Measurements from ENCODE around the gene IL4I1.

Gene IL4I1

DNA sequence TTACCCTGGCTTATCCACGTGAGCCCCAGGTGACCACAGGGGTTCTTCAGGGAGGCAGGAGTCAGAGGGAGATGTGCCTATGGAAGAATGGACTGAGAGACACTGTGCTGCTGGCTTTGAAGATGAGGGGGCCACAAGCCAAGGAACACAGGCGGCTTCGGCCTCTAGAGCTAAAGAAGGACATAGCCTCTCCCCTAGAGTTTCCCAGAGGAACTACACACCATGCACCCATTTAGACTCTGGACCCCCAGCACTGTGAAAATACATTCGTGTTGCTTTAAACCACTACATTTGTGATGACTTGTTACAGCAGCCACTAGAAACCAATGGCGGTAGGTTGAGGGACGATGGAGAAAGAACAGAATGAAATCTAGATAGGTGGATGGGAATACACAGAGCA is 18.6 kb upstream of the IL4I1 start:
- peaks cover 99% of the 10 kb centered on the region for H3K36me3 Mint-ChIP-seq
- peaks cover 66% of the 10 kb centered on the region for H3K4me1 Mint-ChIP-seq
- peak overlapping the region; percentile 81 for H3K27ac Mint-ChIP-seq
- ATAC-seq, result no peak
- no peak overlapping the region for H3K4me3 Mint-ChIP-seq
- DNase-seq (ENCODE audit: low spot score in 2 of 2), result no peak
- no peaks in the 10 kb centered on the region for H3K9me3 Mint-ChIP-seq

DNA sequence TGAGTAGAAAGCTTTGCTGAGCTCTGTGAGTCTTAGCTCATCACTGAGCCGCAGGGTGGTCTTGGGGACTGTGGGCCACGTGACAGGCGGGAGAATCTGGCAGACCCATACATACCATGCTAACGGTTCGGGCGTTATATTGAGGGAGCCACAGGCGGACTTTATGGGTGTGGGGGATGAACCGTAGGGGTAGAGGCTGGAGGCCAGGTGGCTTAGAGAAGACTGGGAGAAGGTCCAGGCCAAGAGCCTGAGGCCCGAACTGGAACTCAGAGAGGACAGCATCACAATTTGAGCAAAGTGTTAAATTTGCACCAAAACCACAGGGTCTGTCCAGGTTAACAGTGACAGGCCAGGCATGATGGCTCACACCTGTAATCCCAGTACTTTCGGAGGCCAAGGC is 17.0 kb upstream of the IL4I1 start:
- H3K9me3 Mint-ChIP-seq, result no peaks in the 10 kb centered on the region
- H3K36me3 Mint-ChIP-seq, result peaks cover 99% of the 10 kb centered on the region
- DNase-seq (ENCODE audit: low spot score in 2 of 2), result no peak
- H3K4me1 Mint-ChIP-seq, result peaks cover 65% of the 10 kb centered on the region
- ATAC-seq, result no peak
- peak overlapping the region; percentile 65 for H3K4me3 Mint-ChIP-seq
- H3K27ac Mint-ChIP-seq, result peak overlapping the region; percentile 88

DNA sequence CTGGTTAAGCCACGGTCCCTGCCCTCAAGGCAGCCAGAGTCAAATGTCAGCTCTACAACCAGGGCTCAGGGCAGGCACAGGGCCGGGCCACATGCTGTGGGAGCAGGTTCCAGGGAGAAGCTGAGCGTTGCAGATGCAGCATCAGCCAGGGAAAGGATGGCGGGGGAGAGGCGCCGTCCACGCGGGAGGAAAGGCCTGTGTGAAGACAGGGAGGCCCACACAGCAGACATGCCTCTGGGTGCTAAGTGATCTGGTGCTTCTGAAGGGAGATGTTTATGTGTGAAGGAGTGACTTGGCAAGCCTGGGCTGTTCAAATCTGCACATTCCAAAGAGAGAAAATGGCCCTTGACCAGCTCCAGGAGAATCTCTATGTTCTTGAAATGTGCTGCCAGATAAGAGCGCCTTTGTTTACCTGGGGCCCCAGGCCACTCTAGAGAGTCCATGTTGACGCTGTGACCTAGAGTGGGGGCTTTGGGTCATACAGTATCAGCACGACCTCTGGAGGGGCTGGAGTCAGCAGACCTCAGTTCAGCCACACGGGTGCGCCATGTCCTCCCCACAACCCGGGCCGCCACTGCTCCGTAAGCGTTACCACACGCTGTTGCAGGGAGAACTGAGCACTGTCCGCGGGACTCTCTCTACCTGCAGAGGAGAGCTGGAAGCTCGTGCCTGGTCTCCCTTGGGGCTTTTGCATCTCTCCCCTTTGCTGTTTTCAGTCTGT is 16.4 kb upstream of the IL4I1 start:
- H3K4me3 Mint-ChIP-seq, result peak overlapping the region; percentile 65
- ATAC-seq, result no peak
- H3K4me1 Mint-ChIP-seq, result peaks cover 71% of the 10 kb centered on the region
- H3K36me3 Mint-ChIP-seq, result peaks cover 99% of the 10 kb centered on the region
- no peaks in the 10 kb centered on the region for H3K9me3 Mint-ChIP-seq
- peak overlapping the region; percentile 88 for H3K27ac Mint-ChIP-seq
- DNase-seq (ENCODE audit: low spot score in 2 of 2), result no peak

DNA sequence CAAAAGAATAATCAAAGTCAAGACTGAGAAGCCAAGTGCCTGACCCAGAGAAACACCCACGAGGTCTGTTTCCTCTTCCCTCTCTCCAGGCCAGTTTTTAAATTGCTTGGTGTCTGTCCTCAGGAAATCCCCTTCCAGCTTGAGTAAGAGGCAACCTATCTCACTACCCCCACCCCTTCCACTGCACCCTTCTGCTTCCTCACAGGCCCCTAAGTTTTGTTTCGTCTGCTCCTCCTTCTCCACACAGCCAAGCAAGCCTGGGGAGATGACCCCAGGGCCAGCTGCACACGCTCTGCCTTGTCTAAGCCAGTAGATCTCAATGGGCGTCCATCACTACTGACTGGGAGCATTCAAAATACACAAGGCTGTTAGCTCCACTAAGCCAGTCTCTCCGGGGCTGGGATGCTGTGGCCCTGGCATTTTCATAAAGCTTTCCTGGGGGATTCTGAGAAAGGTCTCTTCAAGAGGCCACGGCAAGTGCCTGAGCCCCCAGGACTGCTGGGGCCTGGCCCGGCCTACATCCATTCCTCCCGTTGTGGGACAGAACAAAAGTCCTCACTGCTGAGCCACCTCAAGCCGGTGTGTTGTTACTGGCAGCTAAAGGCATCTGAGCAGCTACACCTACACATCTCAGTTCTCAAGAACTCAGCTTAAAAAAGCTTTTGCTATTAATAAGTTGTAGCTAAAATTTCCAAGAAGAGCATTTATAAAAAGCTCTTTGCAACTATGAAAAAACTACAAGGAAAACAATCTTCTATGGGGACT is 14.9 kb upstream of the IL4I1 start:
- DNase-seq (ENCODE audit: low spot score in 2 of 2), result peak in 1 of 2 donors; percentile 66
- H3K27ac Mint-ChIP-seq, result peak overlapping the region; percentile 88
- ATAC-seq, result peak; percentile 84
- H3K9me3 Mint-ChIP-seq, result no peaks in the 10 kb centered on the region
- peaks cover 78% of the 10 kb centered on the region for H3K4me1 Mint-ChIP-seq
- H3K36me3 Mint-ChIP-seq, result peaks cover 99% of the 10 kb centered on the region
- peak overlapping the region; percentile 65 for H3K4me3 Mint-ChIP-seq

DNA sequence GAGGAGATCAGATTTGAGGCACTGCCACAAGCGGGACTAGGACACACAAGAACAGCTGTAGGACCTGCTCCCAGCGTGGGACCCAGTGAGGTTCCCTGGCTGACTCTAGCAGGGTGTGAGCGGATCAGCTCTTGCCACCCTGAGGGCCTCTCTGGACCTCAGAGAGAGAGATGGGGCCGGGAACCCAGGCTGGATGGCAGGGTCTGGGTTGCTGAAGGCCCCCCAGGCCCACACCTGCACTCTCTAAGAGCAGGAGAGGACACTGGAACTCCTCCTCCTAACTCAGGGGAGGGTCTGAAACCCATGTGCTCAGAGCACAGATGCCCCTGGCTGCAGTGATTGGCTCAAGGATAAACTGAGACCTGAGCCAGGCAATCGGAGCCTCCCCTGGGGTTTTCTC is 13.5 kb upstream of the IL4I1 start:
- H3K9me3 Mint-ChIP-seq, result no peaks in the 10 kb centered on the region
- peak overlapping the region; percentile 88 for H3K27ac Mint-ChIP-seq
- peaks cover 99% of the 10 kb centered on the region for H3K36me3 Mint-ChIP-seq
- H3K4me1 Mint-ChIP-seq, result peaks cover 82% of the 10 kb centered on the region
- H3K4me3 Mint-ChIP-seq, result no peak overlapping the region
- ATAC-seq (no peak), DNase-seq (ENCODE audit: low spot score in 2 of 2) (no peak)

DNA sequence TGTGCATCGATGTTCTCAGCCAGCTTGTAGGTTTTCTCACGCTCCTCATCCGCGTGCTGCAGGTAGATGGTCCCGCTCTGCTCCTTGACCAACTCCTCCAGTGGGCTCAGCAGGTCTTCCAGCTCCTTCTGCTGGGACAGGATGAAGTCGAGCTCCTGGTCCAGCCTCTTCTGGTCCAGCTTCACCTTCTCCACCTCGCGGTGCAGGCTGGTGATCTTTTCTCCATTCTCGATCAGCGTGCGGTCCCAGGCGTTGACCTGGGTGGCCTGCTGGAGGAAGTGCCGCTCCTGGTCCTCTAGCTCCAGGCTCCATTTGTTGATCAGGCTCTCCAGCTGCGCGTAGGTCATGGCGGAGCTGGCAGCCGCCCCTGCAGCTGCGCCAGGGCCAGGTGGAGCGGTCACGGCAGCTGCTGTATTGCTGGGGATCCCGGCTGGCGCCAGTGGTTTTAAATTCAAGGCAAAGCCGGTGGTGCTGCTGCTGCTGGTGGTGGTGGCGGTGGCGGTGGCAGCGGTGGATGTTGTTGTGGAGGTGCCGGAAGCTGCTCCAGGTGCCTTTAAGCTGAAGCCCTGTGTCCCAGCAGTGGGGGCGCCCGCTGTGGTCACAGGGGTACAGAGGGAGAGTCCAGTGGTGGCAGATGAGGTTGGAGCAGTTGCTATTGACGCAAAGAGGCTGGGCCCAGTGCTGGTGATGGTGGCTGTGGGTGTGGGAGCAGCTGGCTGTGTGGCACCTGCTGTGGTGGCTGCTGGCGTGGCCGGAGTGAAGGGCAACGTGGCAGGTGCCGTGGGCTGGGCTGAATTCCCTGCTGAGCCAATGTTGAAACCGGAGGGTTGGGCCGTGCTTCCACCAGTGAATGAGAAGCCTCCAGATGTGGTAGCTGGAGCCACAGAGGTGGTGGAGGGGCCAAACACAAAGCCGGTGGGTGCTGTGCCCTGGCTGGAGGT is 12.1 kb upstream of the IL4I1 start:
- H3K4me1 Mint-ChIP-seq, result peaks cover 70% of the 10 kb centered on the region
- H3K9me3 Mint-ChIP-seq, result no peaks in the 10 kb centered on the region
- H3K4me3 Mint-ChIP-seq, result no peak overlapping the region
- peak overlapping the region; percentile 88 for H3K27ac Mint-ChIP-seq
- DNase-seq (ENCODE audit: low spot score in 2 of 2) (no peak), ATAC-seq (no peak)
- H3K36me3 Mint-ChIP-seq, result peaks cover 85% of the 10 kb centered on the region

DNA sequence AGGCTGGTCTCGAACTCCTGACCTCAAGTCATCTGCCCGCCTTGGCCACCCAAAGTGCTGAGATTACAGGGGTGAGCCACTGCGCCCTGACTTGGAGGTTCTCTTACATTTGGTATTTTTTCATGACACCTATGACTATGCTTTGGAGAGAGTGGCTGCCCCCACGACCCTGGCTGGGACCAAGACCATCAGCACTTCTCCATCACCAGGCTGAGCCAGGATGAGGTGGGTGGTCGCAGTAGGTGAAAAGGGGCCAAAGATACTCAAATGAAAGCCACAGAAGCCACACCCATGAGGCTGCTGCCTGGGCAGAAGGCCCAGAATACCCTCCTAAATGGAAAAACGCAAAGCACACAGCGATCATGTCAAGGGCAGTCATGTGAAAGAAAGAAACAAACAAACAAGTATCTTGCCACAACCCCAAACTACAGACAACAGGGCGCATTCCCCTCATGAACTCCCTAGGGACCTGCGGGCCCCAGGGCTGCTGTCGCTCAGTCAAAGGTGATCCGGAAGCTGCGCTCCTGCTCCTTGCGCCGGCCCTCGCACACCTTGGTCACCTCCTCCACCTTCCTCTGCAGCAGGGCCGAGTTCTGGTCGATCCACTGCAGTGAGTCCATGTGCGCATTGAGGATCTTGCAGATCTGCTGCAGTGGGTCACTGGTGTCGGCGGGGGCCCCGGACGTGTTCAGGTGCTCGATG is 11.2 kb upstream of the IL4I1 start:
- H3K36me3 Mint-ChIP-seq, result peaks cover 76% of the 10 kb centered on the region
- ATAC-seq, result no peak
- H3K27ac Mint-ChIP-seq, result peak overlapping the region; percentile 88
- H3K4me3 Mint-ChIP-seq, result no peak overlapping the region
- peaks cover 68% of the 10 kb centered on the region for H3K4me1 Mint-ChIP-seq
- no peak for DNase-seq (ENCODE audit: low spot score in 2 of 2)
- H3K9me3 Mint-ChIP-seq, result no peaks in the 10 kb centered on the region

DNA sequence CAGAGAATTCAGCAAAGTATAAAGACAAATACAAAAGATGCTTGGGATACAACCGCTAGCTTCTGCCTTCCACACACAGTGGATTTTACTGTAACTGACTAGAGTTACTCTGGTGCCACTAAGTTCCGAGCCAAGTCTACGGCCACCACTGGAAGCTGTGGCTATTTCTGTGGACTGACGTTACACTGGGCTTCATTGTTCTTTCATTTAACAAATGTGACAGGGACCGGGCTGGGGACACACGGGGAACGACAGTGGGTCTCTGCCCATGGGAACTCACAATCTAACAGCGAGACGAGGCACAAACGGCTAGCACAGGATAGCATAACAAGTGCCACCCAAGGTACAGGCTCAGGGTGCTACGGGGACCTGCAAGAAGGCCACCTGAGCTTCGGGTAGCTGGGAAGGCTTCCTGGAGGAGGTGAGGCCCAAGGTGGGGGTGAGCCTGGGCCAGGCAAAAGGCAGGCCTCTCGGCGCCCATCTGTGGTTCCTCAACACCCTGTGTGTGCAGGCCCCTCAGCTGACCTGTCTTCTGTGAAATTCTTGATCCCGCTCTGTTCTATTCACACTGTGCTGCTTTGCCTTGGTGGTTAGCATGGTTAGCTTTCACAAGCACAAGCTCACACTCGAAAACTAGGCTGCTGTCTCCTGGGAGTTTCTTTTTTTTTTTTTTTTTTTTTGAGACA is 10.3 kb upstream of the IL4I1 start:
- H3K9me3 Mint-ChIP-seq, result no peaks in the 10 kb centered on the region
- H3K27ac Mint-ChIP-seq, result peak overlapping the region; percentile 88
- peaks cover 67% of the 10 kb centered on the region for H3K36me3 Mint-ChIP-seq
- peaks cover 62% of the 10 kb centered on the region for H3K4me1 Mint-ChIP-seq
- ATAC-seq, result no peak
- DNase-seq (ENCODE audit: low spot score in 2 of 2), result no peak
- H3K4me3 Mint-ChIP-seq, result no peak overlapping the region

DNA sequence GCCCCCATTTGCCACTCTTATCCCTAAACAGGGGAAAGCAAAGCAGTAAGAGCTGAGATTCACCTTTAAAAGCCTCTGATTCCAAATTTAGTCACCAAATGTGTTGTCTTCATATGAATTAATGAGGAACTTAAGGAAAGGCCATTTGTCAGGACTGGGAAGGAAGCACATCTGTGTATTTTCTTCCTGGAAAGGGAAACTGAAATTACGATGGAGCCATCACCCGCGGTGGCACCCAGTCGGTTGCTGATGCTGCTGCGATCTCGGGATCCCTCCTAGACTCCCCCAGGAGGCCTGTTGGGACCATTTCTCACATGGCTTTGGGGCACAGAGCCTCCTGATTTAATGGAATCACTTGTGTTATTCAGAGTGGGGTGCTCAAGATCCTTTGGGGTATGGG is 7.4 kb upstream of the IL4I1 start:
- peaks cover 50% of the 10 kb centered on the region for H3K4me1 Mint-ChIP-seq
- no peak overlapping the region for H3K27ac Mint-ChIP-seq
- DNase-seq (ENCODE audit: low spot score in 2 of 2), result no peak
- no peak for ATAC-seq
- H3K4me3 Mint-ChIP-seq, result no peak overlapping the region
- H3K36me3 Mint-ChIP-seq, result peaks cover 45% of the 10 kb centered on the region
- no peaks in the 10 kb centered on the region for H3K9me3 Mint-ChIP-seq

DNA sequence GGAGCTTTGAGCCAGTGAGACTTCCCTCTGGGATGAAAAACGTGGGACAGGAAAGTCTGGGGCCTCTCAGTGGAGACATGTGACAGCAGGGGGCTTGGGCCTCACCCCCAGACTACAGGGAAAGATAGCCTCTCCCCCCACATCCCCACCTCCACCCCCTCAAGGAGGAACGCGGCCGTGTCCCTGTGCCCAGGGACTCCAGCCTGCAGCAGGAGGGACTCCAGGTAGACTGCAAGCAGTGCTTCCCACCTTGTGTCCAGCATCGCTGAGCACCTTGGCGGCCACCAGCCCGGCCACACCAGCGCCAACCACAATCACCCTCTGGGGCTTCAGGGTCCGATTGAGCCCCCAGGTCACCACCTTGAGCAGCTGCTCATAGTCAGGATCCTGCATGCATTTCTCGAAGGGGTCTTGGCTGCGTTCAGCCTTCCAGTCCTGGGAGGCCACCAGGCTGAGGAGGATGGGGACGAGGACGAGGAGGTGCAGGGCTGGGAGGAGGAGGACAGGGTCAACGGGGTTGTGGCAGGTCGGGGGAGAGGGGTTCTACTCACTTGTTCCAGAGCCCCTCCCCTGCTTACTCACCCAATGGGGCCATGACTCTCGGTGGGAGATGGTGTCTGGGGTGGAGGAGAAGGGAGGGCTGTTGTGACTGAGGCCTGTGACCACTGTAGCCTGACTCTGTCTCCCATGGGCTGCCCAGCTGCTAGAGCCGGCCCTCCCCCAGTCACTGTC is 955 bp downstream of the IL4I1 start:
- peak; percentile 49 to 72 for DNase-seq (ENCODE audit: low spot score in 2 of 2)
- peak overlapping the region; percentile 99 for H3K27ac Mint-ChIP-seq
- H3K9me3 Mint-ChIP-seq, result no peaks in the 10 kb centered on the region
- peak overlapping the region; percentile 92 for H3K4me3 Mint-ChIP-seq
- H3K36me3 Mint-ChIP-seq, result peaks cover 5% of the 10 kb centered on the region
- peaks cover 78% of the 10 kb centered on the region for H3K4me1 Mint-ChIP-seq
- ATAC-seq, result peak; percentile 59

DNA sequence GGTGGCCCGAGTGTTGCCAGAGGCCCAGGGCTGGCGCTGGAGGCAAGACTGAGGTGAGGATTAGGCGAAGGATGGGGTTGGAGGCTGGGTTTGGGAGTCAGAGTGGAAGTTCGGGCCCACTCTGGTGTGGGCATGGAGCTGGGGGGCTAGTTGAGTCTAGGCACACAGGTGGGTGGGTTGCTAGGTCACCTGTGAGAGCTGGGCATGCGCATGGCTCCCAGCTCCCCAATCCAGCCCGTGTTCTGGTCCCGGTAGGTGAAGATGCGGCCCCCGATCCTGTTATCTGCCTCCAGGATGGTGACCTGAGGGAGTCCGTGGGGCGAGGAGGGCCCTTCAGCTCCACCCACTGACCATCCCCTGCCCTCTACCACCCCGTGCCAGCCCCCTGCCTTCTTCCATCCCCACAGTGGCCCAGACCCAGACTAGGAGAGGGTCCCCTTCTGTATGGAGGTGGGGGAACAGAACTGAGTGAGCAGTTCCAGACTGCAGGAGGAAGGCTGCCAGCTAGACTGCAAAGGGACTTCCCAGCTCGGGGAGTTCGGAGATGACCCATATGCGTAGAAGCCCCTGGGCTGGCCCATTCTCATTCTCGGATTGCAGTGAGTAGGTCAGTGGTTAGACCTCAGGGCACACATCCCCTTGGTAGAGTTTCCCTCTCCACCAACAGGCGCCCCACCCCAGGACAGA is 1.7 kb downstream of the IL4I1 start:
- ATAC-seq, result peak; percentile 70
- H3K36me3 Mint-ChIP-seq, result no peaks in the 10 kb centered on the region
- H3K27ac Mint-ChIP-seq, result peak overlapping the region; percentile 99
- H3K4me1 Mint-ChIP-seq, result peaks cover 76% of the 10 kb centered on the region
- H3K4me3 Mint-ChIP-seq, result peak overlapping the region; percentile 92
- no peaks in the 10 kb centered on the region for H3K9me3 Mint-ChIP-seq
- DNase-seq (ENCODE audit: low spot score in 2 of 2), result peak; percentile 63 to 85

DNA sequence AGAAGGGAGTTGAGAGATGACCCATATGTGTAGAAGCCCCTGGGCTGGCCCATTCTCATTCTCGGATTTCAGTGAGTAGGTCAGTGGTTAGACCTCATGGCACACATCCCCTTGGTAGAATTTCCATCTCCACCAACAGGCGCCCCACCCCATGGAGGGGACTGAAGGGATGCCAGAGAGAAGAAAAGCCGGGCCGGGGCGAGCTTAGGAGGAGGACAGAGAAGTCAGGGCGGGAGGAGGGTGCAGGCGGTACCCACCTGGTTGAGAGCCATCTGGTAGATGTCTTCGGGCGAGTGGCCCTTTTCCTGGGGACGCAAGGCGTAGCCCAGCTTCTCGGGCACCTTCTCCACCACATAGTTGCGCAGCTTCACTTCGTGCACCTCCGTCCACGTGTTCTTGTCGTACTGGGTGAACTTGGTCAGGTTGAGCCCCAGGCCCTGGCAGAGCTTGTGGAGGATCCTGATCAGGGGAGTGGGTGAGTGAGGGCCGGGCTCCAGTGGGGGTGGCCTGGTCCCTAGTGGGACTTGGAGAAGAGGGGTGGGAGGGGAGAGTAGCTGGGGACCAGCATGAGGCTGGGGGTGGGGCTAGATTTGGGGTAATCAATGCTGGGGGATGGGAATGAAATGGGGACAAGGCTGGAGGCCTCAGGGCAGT is 2.5 kb downstream of the IL4I1 start:
- H3K27ac Mint-ChIP-seq, result peak overlapping the region; percentile 99
- peaks cover 84% of the 10 kb centered on the region for H3K4me1 Mint-ChIP-seq
- no peak for DNase-seq (ENCODE audit: low spot score in 2 of 2)
- no peaks in the 10 kb centered on the region for H3K36me3 Mint-ChIP-seq
- no peaks in the 10 kb centered on the region for H3K9me3 Mint-ChIP-seq
- ATAC-seq, result peak; percentile 5
- peak overlapping the region; percentile 92 for H3K4me3 Mint-ChIP-seq

DNA sequence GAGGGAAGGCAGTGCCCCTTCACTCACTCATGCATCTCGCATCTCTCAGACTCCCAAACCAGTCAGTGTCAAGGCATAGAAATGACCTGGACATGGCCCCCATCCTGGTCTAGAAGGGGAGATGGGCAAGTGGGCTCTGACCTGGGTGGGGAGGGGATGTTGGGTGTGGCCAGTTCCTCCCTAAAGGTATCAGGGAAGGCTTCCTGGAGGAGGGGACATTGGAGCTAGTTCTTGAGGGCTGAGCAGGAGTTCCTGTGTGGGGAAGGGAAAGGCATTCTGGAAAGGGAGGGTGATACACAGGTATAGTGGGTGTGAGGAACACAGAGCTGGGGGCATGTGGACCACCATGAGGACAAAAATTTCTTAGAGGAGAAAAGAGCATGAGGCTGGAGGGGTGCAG is 4.0 kb downstream of the IL4I1 start:
- H3K9me3 Mint-ChIP-seq, result no peaks in the 10 kb centered on the region
- peak overlapping the region; percentile 99 for H3K27ac Mint-ChIP-seq
- no peaks in the 10 kb centered on the region for H3K36me3 Mint-ChIP-seq
- no peak for DNase-seq (ENCODE audit: low spot score in 2 of 2)
- no peak for ATAC-seq
- H3K4me1 Mint-ChIP-seq, result peaks cover 89% of the 10 kb centered on the region
- peak overlapping the region; percentile 92 for H3K4me3 Mint-ChIP-seq

All from stimulated activated effector memory CD8-positive, alpha-beta T cell treated with anti-CD3 and anti-CD28 coated beads, Interleukin-12 subunit alpha, Interleukin-12 subunit beta, amount 100 ng/mL, for 72 hours (primary cell).